ENCODE data around the gene FN1.
"Not testable (repeated sequence)": the region's sequence is repeated elsewhere in the genome, so short reads cannot be mapped to it uniquely, and the experiment has no call there.

The FN1 gene

DNA sequence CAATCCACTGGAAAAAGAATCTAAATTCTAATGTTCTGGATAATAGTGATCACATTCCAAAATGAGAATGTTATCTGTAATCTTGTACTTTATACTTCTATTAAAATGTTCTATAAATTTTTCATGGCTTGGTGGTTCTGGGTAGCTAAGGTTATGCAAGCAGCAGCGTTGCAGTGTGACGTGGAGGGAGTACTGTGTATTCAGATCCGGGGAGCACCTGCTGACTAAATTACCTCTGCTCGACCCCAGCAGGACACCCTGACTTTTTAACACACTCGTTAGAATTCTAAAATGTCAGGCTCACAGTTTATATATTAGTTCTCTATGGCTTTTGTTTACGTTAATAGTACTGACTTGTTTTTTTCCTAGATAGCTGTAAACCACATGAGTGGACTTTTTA, 111.1 kb downstream of the FN1 start:
- no peak for DNase-seq

DNA sequence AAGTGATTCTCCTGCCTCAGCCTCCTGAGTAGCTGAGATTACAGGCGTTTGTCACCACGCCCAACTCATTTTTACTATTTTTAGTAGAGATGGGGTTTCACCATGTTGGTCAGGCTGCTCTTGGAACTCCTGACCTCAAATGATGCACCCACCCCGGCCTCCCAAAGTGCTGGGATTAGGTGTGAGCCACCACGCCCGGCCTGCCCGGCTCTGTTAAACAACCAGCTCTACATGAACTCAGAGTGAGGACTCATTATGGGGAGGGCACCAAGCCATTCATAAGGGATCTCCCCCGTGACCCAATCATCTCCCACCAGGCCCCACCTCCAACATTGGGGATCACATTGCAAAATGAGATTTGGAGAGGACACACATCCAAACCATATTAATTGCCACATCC, 115.2 kb downstream of the FN1 start:
- no peak for DNase-seq

DNA sequence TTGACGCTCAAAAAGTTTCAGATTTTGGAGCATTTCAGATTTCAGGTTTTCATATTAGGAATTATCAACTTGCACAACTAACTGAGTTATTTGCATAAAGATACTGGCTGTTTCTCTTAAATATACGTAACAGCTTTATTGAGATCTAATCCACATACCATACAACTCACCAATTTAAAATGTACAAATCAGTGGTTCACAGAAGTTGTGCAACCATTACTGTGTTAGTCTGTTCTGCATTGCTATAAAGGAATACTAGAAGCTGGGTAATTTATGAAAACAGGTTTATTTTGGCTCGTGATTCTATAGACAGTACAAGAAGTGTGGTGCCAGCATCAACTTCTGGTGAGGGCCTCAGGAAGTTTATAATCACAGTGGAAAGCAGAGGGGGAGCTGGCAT, 115.8 kb downstream of the FN1 start:
- DNase-seq, result no peak

DNA sequence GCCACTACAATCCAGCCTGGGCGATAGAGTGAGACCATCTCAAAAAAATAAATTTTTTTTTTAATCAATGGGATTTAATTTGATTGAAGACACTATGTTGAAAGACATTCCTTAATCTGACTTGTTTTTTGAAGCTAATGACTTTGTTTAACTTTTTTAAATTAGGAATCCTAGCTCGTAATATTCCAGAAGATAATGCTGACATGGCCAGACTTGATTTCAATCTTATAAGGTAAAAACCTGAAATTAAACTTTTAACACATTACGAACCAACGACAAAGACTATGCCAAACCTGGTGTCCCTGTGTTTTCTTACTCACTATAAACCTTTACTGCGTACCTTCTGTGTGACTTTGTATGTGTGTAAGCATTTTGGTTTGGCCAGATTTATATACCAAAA, 116.4 kb downstream of the FN1 start:
- DNase-seq, result no peak

DNA sequence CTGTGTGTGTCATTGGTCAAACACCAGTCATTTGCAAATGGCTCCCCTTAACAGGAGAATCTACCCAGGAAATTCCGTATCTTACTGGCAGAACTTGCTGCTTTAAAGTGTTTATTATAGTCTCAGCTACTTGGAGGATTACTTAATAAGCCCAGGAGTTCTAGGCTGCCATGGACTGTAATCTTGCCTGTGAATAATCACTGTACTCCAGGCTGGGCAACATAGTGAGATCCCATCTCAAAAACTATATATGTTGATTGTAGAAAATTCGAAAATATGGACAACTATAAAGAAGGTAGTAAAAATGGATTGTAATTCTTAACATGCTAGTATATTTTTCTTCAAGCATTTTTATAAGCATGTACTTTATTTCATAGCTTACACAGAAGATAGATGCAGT, 119.5 kb downstream of the FN1 start:
- no peak for DNase-seq

DNA sequence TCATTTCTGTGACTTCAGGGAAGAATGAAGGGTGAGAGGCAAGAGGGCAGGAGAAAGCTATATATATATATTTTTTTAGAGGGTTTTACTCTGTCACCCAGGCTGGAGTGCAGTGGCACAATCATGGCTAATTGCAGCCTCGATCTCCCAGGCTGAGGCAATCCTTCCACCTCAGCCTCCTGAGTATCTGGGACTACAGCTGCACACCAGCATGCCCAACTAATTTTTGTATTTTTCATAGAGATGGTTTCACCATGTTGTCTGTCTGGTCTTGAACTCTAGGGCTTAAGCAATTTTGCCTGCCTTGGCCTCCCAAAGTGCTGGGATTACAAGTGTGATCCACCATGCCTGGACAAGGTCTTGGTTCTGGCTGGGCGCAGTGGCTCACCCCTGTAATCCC, 120.6 kb downstream of the FN1 start:
- no peak for DNase-seq

DNA sequence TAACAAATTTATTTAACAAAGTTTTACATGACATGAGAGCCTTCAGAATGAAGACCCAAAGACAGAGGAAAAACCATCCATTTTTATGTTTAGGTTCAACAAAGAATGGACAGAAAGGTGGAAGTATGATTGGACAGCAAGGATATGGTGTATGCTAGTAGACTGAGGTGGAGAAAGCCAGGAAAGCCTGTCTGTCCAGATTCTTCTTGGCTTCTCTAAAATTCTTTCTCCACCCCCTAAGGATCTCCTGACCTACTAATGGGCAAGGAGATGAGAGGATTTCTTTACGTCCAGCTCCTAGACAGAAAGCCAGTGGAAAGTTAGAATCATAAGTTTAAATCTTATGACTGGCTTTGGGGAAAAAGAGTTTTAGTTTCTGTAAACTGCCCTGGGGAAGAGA, 121.0 kb downstream of the FN1 start:
- DNase-seq, result no peak

DNA sequence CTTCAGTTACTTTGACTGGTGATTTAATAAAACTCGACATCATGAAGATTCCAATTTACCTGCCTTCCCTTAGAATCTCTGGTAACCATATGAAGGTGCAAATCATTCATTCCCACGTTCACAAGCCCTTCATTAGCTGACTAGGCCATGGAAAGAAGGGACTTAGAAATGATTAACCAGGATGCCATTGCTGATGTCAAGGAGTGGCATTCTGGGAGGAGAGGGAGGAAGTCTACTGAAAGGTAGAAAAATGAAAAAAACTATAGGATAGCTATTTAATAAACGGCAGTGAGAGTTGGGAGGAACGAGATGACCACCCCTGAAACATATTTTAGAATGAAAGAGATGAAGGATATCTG, 122.6 kb downstream of the FN1 start:
- DNase-seq, result no peak

DNA sequence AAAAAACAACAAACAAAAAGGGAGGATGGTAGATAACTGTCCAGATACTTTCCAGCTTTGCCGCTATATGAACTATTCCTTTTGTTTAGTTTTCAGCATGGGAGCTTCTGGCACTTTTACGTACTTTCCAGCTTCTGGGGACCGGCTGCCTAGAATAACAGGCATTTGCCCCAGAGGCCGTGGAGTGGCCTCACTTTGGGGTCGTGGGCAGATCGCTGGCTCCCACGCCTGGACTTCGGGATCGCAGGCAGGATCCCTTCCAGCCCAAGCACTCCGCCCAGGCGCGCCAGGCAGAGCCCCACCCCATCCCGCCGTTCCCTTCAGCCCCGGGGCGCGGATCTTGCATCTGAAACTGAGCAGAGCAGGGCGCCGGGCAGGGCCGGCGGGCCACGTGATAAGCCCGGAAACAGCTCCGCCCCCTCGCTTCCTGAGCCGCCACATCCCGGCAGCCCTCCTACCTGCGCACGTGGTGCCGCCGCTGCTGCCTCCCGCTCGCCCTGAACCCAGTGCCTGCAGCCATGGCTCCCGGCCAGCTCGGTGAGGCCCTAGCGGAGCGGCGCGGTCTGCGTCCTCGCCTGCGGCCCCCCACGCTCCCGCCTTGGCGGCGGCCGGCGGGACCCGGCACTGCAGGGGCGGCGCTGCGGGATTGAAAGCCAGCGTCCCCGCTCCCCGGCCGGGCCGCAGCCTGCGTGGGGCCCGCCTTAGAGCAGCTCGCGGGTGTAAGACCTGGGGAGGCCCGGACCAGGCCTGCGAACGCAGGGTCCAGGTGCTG, 124.1 kb downstream of the FN1 start, which contains the start of gene ATIC:
Gene ATIC (plus strand): TSS at position 435 of the 772 bp plus-strand sequence. CDS start 84 bp downstream, at position 519.
- DNase-seq, result peak; percentile 80

DNA sequence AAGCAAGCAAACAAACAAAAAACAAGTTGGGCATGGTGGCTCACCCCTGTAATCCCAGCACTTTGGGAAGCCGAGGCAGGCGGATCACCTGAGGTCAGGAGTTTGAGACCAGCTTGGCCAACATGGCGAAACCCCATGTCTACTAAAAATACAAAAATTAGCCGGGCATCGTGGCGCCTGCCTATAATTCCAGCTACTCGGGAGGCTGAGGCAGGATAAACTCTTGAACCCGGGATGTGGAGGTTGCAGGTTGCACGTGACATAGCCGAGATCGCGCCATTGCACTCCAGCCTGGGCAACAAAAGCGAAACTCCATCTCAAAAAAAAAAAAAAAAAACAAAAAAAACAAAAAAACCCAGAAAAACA, 124.6 kb downstream of the FN1 start:
- not testable (repeated sequence) for DNase-seq
